DND-41 (cell line): ENCODE results near the gene USP12.

Experiments used
- ATAC-seq: fragments of 200-7000 bp; cut with Tn5 transposase; 3 replicates; pipeline ENCODE4 v1.9.1; 2021; ENCODE audit warnings: low read depth; ENCODE audit not compliant: insufficient read depth
- DNase-seq: peaks from one replicate; pipeline ENCODE4 v3.0.0-alpha.2; 2020
- H2AFZ ChIP-seq: 2 replicates; pipeline ENCODE4 v1.6.0; 2012; ENCODE audit warnings: low read depth, low read length
- H3K27ac ChIP-seq: 2 replicates; pipeline ENCODE4 v1.5.1; 2012; ENCODE audit warnings: low read length, inconsistent platforms
- H3K27me3 ChIP-seq: fragments of 200-600 bp; sonication (generic); 2 replicates; pipeline ENCODE4 v1.6.0; 2012; ENCODE audit warnings: low read length, mild to moderate bottlenecking, inconsistent platforms; ENCODE audit not compliant: insufficient read depth, poor library complexity
- H3K36me3 ChIP-seq: 2 replicates; pipeline ENCODE4 v1.5.1; 2012; ENCODE audit warnings: low read length, inconsistent platforms; ENCODE audit not compliant: insufficient read depth
- H3K4me1 ChIP-seq: 2 replicates; pipeline ENCODE4 v1.5.1; 2012; ENCODE audit warnings: mild to moderate bottlenecking, low read length; ENCODE audit not compliant: insufficient read depth
- H3K4me2 ChIP-seq: 2 replicates; pipeline ENCODE4 v1.6.0; 2012; ENCODE audit warnings: mild to moderate bottlenecking, moderate library complexity, low read length, inconsistent platforms; ENCODE audit not compliant: insufficient read depth
- H3K4me3 ChIP-seq, 2 experiments: fragments of 200-600 bp in 1 of 2; shearing (Covaris generic) in 1 of 2; 2 replicates each; pipeline ENCODE4 v1.5.1; 2012 to 2016; ENCODE audit warnings: inconsistent platforms in 2 of 2, low read length in 2 of 2, mild to moderate bottlenecking in 2 of 2, low read depth in 1 of 2, moderate library complexity in 1 of 2
- H3K79me2 ChIP-seq: 2 replicates; pipeline ENCODE4 v1.6.0; 2012; ENCODE audit warnings: low read length, inconsistent platforms; ENCODE audit not compliant: insufficient read depth
- H3K9ac ChIP-seq: 2 replicates; pipeline ENCODE4 v1.6.0; 2012; ENCODE audit warnings: low read depth, mild to moderate bottlenecking, inconsistent platforms, low read length, moderate library complexity
- H3K9me3 ChIP-seq: 2 replicates; pipeline ENCODE4 v1.5.1; 2012; ENCODE audit warnings: low read length, moderate library complexity, mild to moderate bottlenecking, inconsistent platforms; ENCODE audit not compliant: insufficient read depth, severe bottlenecking
- H4K20me1 ChIP-seq: 2 replicates; pipeline ENCODE4 v1.6.0; 2012; ENCODE audit warnings: low read length; ENCODE audit not compliant: insufficient read depth
- EZH2 ChIP-seq: IDR thresholded peaks from 3 replicates; pipeline ENCODE4 v1.6.1; 2012; ENCODE audit warnings: borderline replicate concordance, low read depth, mild to moderate bottlenecking, moderate library complexity, low read length, inconsistent platforms; ENCODE audit not compliant: severe bottlenecking
- TF ChIP-seq, protein P1 (sequence below): IDR thresholded peaks from 2 replicates; pipeline ENCODE4 v1.5.1; 2012; ENCODE audit warnings: borderline replicate concordance, low read length, moderate library complexity, mild to moderate bottlenecking; ENCODE audit not compliant: poor library complexity, severe bottlenecking; ENCODE audit errors: extremely low read depth

USP12 gene

DNA sequence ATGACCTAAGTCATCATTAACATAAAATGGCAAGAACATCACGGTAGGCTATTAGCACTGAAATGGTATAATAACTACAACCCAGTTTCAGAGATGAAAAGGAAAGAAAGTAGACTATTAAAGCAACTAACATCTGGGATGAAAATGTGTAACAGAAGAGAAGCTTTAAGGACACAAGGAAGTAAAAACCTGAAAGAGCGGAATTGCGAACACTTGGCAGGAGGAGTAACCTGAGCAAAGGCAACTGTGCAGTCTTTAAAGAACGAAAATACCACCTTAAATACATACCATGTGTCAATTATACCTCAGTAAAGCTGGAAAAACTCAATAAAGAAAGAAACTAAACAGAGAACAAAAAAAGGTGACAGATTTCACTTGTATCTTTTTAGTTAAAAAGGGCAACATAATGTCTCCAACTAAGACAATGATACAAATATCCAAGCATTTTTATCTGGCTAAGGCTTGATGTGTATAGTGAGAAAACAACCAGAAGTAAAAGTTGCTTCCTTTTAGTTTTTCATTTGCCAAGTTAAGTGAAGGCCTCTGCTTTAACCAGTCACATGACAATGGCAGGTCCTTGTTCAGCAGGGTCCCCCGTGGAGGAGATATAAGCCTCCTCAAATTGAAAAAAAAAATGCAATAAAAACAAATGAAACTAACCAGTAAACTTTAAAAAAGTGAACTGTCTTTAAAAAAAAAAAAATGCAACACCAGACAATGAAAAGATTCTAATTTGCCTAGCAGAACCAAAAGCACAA lies 11.6 kb downstream of the USP12 start:
- H3K9me3 ChIP-seq = no peaks in the 10 kb centered on the region
- H3K4me1 ChIP-seq = no peaks in the 10 kb centered on the region
- no peaks in the 10 kb centered on the region for H3K27me3 ChIP-seq
- TF ChIP-seq EZH2 = no peak
- TF ChIP-seq, protein P1, sequence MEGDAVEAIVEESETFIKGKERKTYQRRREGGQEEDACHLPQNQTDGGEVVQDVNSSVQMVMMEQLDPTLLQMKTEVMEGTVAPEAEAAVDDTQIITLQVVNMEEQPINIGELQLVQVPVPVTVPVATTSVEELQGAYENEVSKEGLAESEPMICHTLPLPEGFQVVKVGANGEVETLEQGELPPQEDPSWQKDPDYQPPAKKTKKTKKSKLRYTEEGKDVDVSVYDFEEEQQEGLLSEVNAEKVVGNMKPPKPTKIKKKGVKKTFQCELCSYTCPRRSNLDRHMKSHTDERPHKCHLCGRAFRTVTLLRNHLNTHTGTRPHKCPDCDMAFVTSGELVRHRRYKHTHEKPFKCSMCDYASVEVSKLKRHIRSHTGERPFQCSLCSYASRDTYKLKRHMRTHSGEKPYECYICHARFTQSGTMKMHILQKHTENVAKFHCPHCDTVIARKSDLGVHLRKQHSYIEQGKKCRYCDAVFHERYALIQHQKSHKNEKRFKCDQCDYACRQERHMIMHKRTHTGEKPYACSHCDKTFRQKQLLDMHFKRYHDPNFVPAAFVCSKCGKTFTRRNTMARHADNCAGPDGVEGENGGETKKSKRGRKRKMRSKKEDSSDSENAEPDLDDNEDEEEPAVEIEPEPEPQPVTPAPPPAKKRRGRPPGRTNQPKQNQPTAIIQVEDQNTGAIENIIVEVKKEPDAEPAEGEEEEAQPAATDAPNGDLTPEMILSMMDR = no peak
- no peak overlapping the region for H2AFZ ChIP-seq
- no peaks in the 10 kb centered on the region for H3K36me3 ChIP-seq
- peaks cover 66% of the 10 kb centered on the region for H4K20me1 ChIP-seq
- no peak overlapping the region for H3K4me3 ChIP-seq
- H3K79me2 ChIP-seq = peaks cover 98% of the 10 kb centered on the region
- H3K9ac ChIP-seq = no peak overlapping the region
- ATAC-seq = no peak
- H3K4me2 ChIP-seq = no peak overlapping the region
- no peak for DNase-seq
- H3K27ac ChIP-seq = no peak overlapping the region

DNA sequence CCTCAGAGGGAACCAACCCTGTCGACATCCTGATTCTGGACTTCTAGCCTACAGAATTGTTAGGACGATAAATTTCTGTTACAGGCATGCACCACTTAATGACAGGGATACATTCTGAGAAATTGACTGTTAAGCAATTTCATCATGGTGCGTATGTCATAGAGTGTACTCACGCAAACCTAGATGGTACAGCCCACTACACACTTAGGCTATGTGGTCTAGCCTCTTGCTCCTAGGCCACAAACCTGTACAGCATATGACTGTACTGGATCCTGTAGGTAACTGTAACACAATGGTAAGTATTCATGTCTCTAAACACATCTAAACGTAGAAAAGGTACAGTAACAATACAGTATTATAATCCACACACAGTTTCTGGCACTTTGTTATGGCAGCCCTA lies 13.3 kb downstream of the USP12 start:
- Histone ChIP-seq H3K4me2 (no peak overlapping the region), H3K9ac (no peak overlapping the region), H4K20me1 (peaks cover 61% of the 10 kb centered on the region), H3K4me3 (no peak overlapping the region), H3K9me3 (no peaks in the 10 kb centered on the region), H3K27ac (no peak overlapping the region), H3K79me2 (peaks cover 98% of the 10 kb centered on the region), H2AFZ (no peak overlapping the region), H3K27me3 (no peaks in the 10 kb centered on the region), H3K4me1 (no peaks in the 10 kb centered on the region), H3K36me3 (no peaks in the 10 kb centered on the region)
- ATAC-seq (no peak), DNase-seq (no peak)
- no peak for TF ChIP-seq EZH2
- TF ChIP-seq, protein P1 = no peak

DNA sequence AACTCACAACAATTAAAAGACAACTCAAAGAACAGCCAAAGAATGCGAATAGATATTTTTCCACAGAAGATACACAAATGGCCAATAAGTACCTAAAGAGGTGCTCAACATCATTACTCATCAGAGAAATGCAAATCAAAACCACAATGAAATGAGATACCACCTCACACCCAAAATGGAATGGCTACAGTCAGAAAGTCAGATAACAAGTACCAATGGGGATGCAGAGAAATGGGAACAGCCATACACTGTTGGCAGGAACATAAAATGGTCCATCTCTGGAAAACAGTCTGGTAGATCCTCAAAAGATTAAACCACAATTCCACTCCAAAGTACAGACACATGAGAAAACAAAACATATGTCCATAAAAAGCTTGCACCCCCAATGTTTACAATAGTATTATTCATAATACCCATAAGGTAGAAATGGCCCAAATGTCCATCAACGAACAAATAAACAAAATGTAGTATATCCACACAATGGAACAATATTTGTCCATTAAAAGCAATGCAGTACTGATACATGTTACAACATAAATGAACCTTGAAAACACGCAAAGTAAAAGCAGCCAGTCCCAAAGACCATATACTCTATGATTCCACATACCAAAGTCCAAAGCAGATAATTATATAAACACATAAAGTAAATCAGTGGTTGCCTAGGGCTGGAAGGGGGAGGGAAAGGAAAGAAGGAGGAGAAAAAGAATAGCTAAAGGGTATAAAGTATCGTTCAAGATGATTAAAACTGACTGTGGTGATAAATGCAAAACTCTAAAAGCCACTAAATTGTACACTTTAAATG lies 19.6 kb downstream of the USP12 start:
- no peak overlapping the region for H3K4me3 ChIP-seq
- peaks cover 62% of the 10 kb centered on the region for H4K20me1 ChIP-seq
- no peaks in the 10 kb centered on the region for H3K27me3 ChIP-seq
- TF ChIP-seq, protein P1 = no peak
- TF ChIP-seq EZH2 = no peak
- ATAC-seq (no peak), DNase-seq (no peak)
- no peaks in the 10 kb centered on the region for H3K9me3 ChIP-seq
- no peak overlapping the region for H3K27ac ChIP-seq
- no peaks in the 10 kb centered on the region for H3K36me3 ChIP-seq
- H2AFZ ChIP-seq = no peak overlapping the region
- no peak overlapping the region for H3K4me2 ChIP-seq
- H3K4me1 ChIP-seq = no peaks in the 10 kb centered on the region
- H3K79me2 ChIP-seq = peaks cover 93% of the 10 kb centered on the region
- H3K9ac ChIP-seq = no peak overlapping the region
